Medulla oblongata (tissue), 1 donor: Measurements from ENCODE around the gene SLC34A1.
A peak's percentile ranks its signal among the peaks of the same experiment; 100 is the strongest.
"Not testable (repeated sequence)": the region's sequence is repeated elsewhere in the genome, so short reads cannot be mapped to it uniquely, and the experiment has no call there.

Source experiments
- DNase-seq: peaks from one replicate; pipeline ENCODE4 v3.0.0-alpha.2; 2015; ENCODE audit errors: extremely low spot score

The SLC34A1 gene, protein sequence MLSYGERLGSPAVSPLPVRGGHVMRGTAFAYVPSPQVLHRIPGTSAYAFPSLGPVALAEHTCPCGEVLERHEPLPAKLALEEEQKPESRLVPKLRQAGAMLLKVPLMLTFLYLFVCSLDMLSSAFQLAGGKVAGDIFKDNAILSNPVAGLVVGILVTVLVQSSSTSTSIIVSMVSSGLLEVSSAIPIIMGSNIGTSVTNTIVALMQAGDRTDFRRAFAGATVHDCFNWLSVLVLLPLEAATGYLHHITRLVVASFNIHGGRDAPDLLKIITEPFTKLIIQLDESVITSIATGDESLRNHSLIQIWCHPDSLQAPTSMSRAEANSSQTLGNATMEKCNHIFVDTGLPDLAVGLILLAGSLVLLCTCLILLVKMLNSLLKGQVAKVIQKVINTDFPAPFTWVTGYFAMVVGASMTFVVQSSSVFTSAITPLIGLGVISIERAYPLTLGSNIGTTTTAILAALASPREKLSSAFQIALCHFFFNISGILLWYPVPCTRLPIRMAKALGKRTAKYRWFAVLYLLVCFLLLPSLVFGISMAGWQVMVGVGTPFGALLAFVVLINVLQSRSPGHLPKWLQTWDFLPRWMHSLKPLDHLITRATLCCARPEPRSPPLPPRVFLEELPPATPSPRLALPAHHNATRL

DNA sequence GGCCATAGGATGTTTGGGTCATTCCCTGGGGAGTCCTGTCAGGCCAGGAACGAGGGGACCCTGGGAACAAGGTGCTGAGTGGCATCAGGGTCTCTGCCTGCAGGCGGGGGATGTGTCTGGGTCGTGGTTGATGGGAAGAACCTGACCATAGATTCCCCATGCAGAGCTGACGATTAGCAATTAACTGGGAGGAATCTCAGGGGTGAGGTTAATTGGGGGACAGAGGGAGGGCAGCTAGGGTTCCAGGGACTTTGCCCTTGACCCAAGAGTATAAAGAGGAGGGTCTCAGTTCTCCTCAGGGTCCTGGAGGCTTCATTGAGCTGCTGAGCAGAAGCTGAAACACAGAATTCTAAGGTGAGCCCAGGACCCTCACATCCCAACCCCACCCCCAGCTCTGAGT is at the start of gene SLC34A1:
Gene SLC34A1, plus strand, starts transcription at position 301 of the 400 bp plus-strand sequence. CDS start 1,308 bp downstream, outside the sequence.
- DNase-seq: no peak

DNA sequence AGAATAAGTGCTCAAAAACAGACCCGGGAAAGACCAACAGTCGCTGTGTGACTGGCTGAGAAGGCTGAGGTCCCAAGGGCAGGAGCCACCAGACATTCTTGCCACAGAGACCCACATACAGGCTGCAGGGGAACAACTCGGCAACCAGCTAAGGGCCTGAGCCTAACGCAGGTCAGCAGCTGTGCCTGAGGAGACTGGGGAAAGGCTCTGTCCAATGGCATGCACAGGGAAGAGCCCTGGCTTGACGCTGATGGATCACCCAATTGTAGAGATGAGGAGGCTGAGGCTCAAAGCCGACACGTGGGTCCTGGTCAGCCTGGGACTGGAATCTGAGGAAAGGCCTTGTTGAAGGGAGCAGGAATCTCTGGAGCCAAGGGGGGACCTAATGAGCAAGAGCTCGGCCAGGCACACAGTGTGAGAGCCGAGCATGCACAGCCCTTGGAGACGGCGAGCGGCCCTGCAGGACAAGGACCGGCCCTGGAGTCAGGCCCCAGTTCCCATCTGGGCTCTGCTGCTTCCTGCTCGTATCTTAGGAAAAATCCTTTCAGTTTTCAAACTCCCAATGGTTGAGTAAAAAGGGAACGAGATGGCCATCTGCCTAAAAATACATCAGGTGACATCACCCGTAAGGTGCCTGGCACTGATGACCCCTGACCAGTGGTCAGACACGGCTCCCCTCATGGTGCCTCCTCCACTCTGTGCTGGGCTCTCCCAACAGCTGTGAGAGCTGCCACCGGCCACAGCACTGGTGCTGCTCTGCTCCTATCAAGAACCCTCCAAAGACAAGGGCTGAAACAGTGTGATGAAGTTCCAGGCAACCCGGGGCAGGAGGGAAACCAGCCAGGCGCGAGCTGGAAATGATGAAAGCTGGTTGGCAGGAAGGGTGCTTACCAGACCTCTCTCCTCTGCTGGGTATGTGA is 49.2 kb upstream of the SLC34A1 start:
- DNase-seq: no peak

DNA sequence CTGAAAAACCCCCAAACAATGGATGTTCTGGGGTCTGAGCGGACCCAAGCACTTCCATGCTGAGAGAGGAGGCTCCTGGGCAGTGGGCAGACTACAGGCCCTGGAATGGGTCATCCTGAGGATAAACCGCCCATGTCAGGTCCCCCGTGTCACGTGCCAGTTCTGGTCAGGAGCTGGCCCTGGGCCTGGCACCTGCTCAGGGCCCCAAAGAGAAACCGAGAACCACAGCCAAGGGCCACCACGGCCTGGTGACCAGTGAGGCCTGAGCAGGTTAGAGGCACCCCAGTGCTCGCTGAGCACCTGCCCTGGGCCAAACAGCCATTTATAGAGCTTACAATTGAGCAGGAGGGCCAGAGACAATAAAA is 48.6 kb upstream of the SLC34A1 start:
- DNase-seq: no peak

DNA sequence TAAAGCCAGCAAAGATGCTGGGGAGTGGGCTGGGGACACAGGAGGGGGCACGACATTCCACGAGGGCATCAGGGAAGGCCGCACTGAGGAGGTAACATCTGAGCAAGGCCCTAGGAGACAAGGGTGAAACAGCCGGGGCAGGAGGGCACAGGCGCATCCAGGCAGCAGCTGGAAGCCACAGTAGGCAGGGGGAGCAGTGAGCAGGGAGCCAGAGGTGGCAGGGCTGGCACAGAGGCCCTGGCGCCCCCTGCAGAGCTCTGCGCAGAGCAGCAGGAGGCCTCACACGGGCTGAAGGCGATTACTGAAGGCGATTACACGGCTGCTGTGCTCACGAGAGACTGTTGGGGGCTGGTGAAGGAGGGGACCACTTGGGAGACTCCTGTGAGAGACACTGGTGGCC is 48.1 kb upstream of the SLC34A1 start:
- no peak for DNase-seq

DNA sequence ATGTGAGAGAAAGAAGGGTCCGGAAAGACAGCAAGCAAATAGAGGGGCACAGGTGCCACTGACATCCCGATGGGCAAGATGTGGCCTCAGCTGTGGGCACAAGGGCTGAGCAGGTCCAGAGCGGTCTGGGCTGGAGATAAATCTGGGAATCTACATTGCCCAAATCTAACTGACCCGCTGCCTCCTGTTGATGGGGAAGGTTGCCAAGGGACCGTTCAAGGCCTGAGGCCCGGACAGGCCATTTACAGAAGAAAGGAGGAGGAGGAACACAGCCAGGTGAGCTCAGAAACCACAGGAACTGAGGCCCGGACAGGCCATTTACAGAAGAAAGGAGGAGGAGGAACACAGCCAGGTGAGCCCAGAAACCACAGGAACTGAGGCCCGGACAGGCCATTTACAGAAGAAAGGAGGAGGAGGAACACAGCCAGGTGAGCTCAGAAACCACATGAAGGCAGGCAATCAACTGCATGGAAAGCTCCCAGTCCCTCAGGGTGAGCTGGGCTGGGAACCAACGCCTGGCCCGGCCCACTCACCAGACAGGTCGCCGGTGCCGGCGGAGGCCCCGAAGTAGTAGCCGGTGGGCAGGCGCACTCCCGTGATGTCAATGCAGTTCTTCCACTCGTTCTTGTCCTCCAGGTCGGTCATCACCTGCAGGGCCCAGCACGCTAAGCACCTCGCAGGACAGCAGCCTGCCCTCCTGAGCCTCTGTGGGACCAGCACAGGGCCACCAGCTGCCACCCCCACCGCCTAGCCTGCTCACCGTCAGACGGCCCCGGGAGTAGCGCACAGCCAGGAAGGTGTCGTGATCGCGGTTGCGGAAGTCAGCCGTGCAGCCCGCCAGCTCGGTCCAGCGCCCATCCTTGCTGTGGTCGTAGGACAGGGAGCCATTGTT is 47.4 kb upstream of the SLC34A1 start:
- no peak for DNase-seq

DNA sequence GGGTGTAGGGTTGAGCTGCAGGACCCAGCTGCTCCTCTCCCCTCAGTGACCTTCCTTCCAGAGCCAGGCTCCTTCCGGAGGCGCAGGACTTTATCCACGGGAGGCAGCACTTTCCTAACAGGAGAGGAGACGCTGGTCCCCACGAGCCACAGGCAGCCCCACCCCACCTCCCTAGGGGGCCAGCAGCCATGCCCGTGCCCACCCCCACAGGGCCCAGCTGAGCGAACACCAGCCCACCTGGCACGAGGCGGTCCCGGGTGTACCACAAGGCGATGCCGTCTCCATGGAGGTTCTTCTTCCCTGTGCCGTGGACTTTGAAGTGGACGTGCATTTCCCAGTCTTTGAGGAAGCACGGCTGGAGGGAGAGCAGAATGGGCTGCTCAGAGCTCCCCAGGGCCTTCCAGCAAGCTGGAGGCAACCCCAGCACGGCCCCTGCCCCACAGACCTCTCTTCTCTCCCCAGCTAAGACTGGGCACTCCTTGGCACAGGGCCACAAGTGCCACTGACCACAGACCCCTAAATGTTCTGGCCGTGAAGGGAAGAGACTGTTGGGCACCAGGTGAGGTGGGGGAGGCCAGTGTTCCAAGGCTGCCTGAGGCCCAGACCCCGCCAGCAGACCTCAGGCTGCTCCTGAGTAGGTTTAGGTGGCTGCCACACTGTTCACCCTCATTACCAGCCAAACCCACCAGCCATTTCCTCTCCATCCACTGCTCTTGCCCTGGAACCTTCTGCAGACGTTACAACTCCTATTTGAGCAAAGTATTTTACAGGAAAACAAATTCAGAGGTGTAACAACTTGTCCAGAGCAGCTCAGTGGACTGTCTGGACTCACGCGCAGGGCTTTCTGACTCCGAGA is 45.8 kb upstream of the SLC34A1 start:
- DNase-seq: no peak

DNA sequence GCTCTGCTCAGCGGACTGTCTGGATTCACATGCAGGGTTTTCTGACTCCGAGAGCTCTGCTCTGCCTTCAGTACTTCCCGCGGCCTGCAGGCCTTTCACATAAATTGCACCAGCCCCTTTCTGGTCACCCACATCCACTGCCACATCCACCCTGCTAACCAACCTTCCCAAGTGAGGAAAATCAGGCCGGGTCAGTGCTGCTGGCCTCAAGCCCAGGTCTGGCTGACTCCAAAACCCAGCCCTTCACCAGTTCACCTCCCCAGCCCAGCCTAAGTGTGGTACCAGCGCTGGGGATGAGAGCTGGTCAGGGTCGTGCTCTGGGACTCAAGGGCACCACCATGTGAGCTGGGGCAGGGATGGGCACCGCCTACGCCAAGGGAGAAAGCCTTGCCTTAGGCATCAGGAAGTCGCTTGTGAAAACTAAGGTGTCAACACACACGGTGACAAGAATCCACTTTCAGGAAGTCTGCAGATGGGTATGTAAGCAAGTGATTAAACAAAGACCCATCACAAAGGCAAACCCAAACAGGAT is 45.1 kb upstream of the SLC34A1 start:
- no peak for DNase-seq

DNA sequence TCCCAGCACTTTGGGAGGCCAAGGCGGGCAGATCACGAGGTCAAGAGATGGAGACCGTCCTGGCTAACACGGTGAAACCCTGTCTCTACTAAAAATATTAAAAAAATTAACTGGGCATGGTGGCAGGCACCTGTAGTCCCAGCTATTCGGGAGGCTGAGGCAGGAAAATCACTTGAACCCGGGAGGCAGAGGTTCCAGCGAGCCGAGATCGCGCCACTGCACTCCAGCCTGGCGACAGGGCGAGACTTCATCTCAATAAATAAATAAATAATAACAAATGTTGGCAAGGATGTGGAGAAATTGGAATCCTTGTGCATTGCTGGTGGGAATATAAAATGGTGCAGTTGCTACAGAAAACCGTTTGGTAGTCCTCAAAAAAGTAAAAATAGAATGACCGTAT is 41.2 kb upstream of the SLC34A1 start:
- not testable (repeated sequence) for DNase-seq

DNA sequence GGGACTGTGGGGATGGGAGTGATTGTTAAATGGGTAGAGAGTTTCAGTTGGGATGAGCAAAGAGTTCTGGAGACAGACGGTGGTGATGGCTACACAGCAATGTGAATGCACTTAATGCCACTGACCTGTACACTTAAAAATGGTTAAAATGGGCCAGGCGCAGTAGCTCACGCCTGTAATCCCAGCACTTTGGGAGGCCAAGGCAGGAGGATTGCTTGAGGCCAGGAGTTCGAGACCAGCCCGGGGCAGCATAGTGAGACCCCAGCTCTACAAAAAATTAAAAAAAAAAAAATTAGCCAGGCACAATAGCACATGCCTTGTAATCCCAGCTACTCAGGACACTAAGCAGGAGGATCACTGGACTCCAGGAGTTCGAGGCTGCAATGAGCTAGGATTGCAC is 40.5 kb upstream of the SLC34A1 start:
- no peak for DNase-seq

DNA sequence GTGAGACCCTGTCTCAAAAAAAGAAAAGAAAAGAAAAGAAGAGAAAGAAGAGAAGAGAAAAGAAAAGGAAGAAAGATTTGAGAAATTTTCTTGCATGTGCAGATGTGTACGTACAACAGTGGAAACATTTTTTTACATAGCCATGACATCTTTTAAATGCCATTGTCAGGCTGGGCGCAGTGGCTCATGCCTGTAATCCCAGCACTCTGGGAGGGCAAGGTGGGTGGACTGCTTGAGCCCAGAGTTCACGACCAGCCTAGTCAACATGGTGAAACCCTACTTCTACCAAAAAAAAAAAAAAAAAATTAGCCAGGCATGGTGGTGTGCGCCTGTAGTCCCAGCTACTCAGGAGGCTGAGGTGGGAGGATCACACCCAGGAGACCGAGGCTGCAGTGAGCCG is 39.3 kb upstream of the SLC34A1 start:
- no peak for DNase-seq

DNA sequence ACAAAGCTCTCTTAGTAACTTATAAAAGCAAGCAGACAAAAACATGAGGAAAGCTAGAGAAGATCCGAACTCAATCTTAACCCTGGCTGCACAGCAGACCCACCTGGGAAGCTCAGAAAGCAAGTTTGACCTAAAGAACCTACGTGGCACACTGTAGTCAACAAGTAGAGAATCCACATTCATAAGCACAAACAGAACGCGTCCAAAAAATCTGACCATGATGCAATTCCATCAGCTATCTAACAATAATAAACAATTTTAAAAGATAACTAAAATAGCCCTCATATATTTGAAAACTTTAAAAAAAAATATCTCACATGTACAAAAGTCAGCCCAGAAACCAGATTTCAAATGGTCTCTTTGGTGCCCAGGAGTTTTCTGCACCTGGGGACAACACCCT is 37.4 kb upstream of the SLC34A1 start:
- no peak for DNase-seq

DNA sequence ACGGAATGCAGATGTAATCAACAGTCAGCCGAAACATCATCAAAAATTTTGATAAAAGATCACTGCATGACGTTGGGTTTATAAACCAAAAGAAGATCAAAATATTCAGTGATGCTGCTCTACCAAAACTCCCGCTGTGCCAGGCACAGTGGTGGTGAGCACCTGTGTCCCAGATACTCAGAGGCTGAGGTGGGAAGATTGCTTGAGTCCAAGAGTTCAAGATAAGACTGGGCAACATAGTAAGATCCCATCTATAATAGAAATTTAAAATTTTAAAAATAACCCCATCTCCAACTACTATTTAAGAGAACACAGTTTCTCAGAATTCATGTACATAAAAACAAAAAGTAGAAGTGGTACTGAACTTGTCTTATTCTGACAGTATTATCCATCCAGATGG is 36.5 kb upstream of the SLC34A1 start:
- no peak for DNase-seq

DNA sequence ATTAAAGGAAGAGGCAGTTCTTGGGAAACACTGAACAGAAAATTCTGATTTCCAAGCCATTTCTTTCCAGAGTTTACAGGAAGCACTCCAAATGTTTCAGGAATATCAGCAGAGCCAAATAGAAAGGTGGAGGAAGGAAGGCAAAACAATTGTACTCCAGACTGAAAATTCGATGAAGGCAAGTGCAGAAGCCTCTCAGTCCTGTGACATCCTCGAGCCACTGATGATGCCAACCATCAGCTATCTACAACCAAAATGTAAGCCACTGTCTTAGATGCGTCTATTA is 34.9 kb upstream of the SLC34A1 start:
- no peak for DNase-seq

DNA sequence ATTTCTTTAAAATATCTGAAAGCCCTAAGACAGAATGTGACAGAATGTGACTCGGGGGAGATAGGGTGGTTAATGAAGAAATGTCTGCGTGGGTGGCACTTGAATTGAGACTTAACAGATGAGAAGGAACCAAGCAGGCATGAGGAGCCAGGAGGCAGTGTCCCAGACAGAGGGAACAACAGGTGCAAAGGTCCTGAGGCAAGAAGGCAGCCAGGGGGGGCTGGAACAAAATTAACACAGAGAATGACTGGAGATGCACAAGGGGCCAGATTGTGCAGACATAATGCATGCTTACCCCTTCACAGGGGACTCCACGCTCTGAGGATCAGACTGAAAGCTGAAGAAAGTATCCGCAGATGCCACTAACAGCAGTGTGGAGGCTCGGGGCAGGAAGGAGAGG is 34.5 kb upstream of the SLC34A1 start:
- no peak for DNase-seq

DNA sequence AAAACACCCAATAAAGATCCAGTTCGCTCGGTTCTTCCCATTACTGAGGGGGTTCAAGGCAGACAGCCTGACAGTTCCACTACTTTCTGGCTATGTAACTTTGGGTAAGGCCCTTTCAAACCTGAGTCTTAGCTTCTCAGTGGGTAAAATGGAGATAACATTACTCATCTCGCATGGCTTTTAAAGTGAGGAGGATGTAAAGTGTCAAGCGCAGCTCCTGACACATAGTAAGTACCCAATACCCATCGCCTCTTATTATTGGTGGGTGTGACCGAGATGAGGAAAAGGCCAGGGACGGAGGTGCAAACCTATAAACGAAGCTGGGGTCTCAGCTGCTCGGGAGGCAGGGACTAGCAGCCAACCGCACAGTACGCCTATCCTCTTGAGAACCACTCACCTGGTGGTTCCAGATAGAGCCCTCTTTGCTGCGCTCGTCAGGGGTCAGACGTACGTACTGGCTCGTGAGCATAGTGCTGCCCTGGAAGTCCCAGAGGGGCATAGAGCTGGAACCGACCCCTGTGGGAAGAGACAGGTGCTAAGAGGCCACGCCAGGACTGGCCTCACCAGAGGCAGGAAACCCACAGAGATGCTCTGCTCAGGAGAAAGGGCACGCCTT is 33.4 kb upstream of the SLC34A1 start:
- DNase-seq: no peak

DNA sequence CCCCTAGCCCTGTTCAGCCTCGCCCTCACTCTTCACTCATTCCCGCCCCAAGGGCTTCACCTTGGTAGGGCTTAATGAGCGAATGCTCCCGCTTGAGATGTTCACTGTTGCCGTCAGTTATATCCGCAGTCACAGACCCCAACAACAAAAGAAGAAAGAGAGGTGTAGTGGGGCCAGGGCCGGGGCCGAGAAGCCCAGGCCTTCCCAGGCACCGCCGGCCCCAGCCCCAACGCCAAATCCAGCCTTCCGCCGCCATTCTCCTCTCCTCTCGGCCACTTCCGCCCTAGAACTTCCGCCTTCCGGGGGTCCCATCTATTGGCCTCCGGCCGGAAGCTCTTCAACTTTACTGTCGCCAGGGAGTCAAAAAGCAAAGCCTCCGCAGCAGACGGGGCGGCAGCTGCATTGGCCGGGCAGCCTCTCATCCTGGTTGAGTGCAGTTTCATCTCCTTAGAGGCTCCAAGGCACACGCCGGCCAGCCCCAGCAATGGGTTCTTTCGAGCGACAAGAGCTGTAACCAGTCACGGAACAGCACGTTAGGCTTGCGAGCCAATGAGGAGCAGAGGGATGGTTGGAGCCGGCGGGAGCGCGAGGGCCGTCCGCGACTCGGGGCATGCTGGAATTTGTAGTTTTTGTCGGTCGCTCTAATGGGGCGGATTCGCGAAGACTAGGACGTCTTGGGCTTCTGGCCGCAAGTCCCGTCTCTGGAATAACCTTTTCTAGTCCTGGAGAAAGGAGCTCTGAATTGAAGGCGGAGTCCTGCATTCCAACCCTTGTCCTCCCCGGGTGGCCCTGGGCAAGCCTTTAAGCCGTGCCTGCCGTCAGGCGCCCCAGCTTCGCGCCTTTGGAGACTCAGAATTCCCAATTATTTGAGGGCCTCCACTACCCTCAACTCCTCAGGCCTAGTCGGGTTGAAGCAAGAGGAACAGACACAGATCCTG is 32.6 kb upstream of the SLC34A1 start, which contains the start of gene LMAN2:
Gene LMAN2, minus strand, starts transcription at position 277 of the 938 bp plus-strand sequence. Its CDS starts 21 bp downstream, at position 256.
- peak; percentile 98 for DNase-seq

DNA sequence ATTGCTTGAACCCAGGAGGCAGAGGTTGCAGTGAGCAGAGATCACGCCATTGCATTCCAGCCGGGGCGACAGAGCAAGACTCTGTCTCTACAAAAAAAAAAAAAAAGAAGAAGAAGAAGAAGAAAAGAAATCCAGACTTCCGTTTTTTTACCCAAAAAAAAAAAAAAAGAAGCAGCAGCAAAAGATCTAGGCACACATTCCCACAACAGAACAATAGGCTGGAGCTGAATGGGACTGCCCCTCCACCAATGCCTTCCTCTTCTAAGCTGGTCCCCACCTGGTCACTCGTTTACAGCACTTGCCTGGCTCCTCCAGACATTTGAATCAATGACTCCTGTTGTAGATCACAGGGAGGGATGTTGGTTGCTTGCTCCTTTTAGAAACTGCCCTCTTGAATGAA is 31.1 kb upstream of the SLC34A1 start:
- DNase-seq: no peak

DNA sequence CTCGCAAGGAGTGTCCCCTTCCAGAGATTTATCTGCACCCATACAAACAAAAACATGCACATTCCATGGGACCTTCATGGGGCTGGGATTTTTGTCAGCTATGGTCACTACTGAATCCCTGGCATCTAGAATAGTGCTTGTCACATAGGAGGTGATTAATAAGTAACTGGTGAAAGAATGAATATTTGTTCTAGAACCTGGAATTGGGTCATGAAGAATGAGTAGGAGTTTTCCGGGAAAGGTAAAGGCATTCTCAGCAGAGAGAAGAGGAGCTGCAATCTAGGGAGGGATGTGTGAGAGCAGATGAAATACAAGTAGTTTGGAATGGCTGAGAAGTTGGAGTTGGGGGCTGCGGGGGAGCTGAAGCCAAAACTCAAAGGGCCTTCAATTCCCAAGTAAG is 30.0 kb upstream of the SLC34A1 start:
- DNase-seq: no peak

DNA sequence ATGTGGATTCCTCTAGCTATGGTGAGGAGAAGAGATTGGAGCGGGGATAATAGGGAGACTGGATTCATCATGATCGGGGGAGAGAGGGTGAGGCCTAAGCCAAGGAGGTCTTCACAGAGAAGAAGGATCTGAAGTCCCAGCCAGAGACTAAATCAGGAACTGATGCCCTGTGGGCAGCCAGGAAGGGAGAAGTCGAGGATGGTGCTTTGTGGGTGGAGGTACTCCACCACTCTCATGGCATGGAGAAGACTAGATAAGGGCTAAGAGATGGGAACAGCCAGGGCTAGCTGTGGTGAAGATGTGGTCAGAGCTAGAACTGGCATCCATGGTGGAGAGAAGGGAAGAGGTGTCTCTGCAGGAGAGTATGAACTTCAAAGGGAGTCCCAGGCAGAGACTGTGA is 29.5 kb upstream of the SLC34A1 start:
- no peak for DNase-seq
